Measurements from ENCODE around the gene SUDS3. TPM values are rescaled to one million over a fixed set of nuclear protein-coding genes. Genes with fewer than 3 reads are reported as not detected.

Gene SUDS3, protein sequence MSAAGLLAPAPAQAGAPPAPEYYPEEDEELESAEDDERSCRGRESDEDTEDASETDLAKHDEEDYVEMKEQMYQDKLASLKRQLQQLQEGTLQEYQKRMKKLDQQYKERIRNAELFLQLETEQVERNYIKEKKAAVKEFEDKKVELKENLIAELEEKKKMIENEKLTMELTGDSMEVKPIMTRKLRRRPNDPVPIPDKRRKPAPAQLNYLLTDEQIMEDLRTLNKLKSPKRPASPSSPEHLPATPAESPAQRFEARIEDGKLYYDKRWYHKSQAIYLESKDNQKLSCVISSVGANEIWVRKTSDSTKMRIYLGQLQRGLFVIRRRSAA
- polyA plus RNA-seq: 59.1 and 67.9 TPM in 2 replicates
- polyA minus RNA-seq: 64.0 and 68.1 TPM in 2 replicates

DNA sequence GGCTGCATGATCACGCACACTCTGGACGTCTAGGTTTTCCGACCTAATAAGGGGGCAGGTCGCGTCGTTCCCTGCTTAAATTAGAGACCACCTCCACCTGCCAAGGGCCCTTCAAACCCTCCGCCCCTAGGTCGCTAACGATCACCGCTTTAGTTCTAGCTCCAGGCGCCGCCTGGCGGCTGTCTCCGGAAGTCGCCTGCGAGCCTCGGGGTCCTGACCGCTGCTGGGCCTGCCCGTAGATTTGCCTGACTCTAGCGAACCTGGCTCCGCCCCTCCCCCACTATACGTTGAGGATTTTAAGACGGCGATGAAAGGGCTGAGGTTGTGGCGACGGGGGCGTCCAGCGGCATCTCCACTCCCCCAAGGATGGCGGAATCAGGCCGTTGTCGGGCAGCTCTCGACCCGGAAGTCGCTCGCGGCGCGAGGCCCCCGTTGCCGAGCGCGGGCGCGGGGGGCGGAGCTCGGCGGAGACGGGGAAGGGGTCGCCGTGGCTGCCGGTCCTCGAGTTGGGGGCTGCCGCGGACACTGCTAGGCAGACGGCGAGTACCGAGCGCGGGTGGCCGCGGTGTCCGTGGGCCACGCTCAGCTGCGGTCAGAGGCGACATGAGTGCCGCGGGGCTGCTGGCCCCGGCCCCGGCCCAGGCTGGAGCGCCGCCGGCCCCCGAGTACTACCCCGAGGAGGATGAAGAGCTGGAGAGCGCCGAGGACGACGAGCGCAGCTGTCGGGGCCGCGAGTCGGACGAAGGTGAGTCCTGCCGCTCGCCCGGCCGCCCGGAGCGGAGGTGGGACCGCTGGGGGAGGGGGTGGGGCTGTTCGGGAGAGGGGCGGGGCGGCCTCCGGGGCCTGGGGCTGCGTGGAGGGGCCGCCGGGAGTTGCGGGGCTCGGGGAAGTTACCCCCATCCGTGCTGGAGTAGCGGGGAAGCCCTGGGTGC lies at the start of gene SUDS3:
Gene SUDS3, plus strand, starts transcription at position 467 of the 932 bp plus-strand sequence. Its CDS starts 137 bp downstream, at position 604.
- H4K20me1 ChIP-seq (ENCODE audit: insufficient read depth): peaks cover 2% of the 10 kb centered on the region
- H3K9me3 ChIP-seq (ENCODE audit: low read length): no peaks in the 10 kb centered on the region
- H3K4me2 ChIP-seq (ENCODE audit: low read length): peak within 1 kb of the TSS; percentile 68
- peaks cover 21% of the 10 kb centered on the region for H3K79me2 ChIP-seq (replicated peaks; ENCODE audit: insufficient read depth, low read length)
- no peaks in the 10 kb centered on the region for H3K9me2 ChIP-seq (ENCODE audit: insufficient read depth, low read length)
- peak within 1 kb of the TSS; percentile 78 for H3K27ac ChIP-seq (ENCODE audit: low read length)
- peaks cover 8% of the 10 kb centered on the region for H3K27me3 ChIP-seq (ENCODE audit: insufficient read depth, low read depth, low read length)
- H3K9ac ChIP-seq (ENCODE audit: low read length): peak within 1 kb of the TSS; percentile 79
- no peaks in the 10 kb centered on the region for H3F3A ChIP-seq (ENCODE audit: insufficient read depth, low read length, poor library complexity, severe bottlenecking)
- peak within 1 kb of the TSS; percentile 73 for H2AFZ ChIP-seq (ENCODE audit: low read depth, low read length)
- peak; percentile 100 for TF ChIP-seq SMC3 (conservative IDR thresholded peaks at IDR 0.05; ENCODE audit: poor library complexity)
- TF ChIP-seq, protein P1, sequence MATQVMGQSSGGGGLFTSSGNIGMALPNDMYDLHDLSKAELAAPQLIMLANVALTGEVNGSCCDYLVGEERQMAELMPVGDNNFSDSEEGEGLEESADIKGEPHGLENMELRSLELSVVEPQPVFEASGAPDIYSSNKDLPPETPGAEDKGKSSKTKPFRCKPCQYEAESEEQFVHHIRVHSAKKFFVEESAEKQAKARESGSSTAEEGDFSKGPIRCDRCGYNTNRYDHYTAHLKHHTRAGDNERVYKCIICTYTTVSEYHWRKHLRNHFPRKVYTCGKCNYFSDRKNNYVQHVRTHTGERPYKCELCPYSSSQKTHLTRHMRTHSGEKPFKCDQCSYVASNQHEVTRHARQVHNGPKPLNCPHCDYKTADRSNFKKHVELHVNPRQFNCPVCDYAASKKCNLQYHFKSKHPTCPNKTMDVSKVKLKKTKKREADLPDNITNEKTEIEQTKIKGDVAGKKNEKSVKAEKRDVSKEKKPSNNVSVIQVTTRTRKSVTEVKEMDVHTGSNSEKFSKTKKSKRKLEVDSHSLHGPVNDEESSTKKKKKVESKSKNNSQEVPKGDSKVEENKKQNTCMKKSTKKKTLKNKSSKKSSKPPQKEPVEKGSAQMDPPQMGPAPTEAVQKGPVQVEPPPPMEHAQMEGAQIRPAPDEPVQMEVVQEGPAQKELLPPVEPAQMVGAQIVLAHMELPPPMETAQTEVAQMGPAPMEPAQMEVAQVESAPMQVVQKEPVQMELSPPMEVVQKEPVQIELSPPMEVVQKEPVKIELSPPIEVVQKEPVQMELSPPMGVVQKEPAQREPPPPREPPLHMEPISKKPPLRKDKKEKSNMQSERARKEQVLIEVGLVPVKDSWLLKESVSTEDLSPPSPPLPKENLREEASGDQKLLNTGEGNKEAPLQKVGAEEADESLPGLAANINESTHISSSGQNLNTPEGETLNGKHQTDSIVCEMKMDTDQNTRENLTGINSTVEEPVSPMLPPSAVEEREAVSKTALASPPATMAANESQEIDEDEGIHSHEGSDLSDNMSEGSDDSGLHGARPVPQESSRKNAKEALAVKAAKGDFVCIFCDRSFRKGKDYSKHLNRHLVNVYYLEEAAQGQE (IDR thresholded peaks at IDR 0.05; ENCODE audit: borderline replicate concordance): peak; percentile 36
- TF ChIP-seq EZH2 (IDR thresholded peaks at IDR 0.05; ENCODE audit: borderline replicate concordance, insufficient read depth, low read length, poor library complexity, severe bottlenecking): no peak
- peak; percentile 89 for TF ChIP-seq EP300 (conservative IDR thresholded peaks at IDR 0.05; ENCODE audit: poor library complexity, severe bottlenecking)
- TF ChIP-seq RAD21 (conservative IDR thresholded peaks at IDR 0.05): peak; percentile 97
- no peak for TF ChIP-seq TAF1 (IDR thresholded peaks at IDR 0.05; ENCODE audit: low read depth)
- TF ChIP-seq MXI1 (conservative IDR thresholded peaks at IDR 0.05; ENCODE audit: poor library complexity, severe bottlenecking): peak; percentile 90
- TF ChIP-seq, protein P2, sequence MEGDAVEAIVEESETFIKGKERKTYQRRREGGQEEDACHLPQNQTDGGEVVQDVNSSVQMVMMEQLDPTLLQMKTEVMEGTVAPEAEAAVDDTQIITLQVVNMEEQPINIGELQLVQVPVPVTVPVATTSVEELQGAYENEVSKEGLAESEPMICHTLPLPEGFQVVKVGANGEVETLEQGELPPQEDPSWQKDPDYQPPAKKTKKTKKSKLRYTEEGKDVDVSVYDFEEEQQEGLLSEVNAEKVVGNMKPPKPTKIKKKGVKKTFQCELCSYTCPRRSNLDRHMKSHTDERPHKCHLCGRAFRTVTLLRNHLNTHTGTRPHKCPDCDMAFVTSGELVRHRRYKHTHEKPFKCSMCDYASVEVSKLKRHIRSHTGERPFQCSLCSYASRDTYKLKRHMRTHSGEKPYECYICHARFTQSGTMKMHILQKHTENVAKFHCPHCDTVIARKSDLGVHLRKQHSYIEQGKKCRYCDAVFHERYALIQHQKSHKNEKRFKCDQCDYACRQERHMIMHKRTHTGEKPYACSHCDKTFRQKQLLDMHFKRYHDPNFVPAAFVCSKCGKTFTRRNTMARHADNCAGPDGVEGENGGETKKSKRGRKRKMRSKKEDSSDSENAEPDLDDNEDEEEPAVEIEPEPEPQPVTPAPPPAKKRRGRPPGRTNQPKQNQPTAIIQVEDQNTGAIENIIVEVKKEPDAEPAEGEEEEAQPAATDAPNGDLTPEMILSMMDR (IDR thresholded peaks at IDR 0.05; ENCODE audit: poor library complexity, severe bottlenecking): peak; percentile 100
- TF ChIP-seq POLR2AphosphoS5 (IDR thresholded peaks at IDR 0.05): peak; percentile 86
- peak within 1 kb of the TSS; percentile 92 for H3K4me3 ChIP-seq (ENCODE audit: low read length)
- no peaks in the 10 kb centered on the region for H3K36me3 ChIP-seq (ENCODE audit: insufficient read depth, low read length)

DNA sequence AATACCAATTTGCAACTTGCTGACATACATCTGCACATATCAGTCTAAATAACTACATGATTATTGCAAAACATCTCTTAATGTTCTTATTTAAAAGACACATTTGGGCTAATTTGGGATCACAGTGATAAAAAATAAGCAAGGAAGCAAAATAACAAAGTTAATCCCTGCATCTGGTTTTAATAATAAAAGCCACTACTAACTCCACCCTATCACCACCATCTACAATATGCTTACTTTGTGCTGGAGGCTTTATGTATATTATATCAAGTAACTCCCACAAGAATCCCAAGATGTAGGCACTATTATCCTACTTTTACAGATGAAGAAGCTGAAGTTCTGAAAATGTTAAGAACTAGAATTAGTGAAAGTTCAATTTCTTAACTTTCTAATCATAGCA lies 49.4 kb upstream of the SUDS3 start:
- Histone ChIP-seq H3K36me3 (ENCODE audit: insufficient read depth, low read length) (no peaks in the 10 kb centered on the region), H2AFZ (ENCODE audit: low read depth, low read length) (no peak overlapping the region), H3K9me2 (ENCODE audit: insufficient read depth, low read length) (no peaks in the 10 kb centered on the region), H3K4me3 (ENCODE audit: low read length) (no peak overlapping the region), H4K20me1 (ENCODE audit: insufficient read depth) (no peaks in the 10 kb centered on the region), H3F3A (ENCODE audit: insufficient read depth, low read length, poor library complexity, severe bottlenecking) (no peaks in the 10 kb centered on the region), H3K27ac (ENCODE audit: low read length) (no peak overlapping the region), H3K27me3 (ENCODE audit: insufficient read depth, low read depth, low read length) (no peaks in the 10 kb centered on the region), H3K79me2 (replicated peaks; ENCODE audit: insufficient read depth, low read length) (no peaks in the 10 kb centered on the region), H3K9me3 (ENCODE audit: low read length) (no peaks in the 10 kb centered on the region), H3K4me2 (ENCODE audit: low read length) (no peak overlapping the region), H3K9ac (ENCODE audit: low read length) (no peak overlapping the region)
- no peak for TF ChIP-seq POLR2AphosphoS5 (IDR thresholded peaks at IDR 0.05)

Data from neural cell (in vitro differentiated cells).